Mesothelial cell of epicardium (in vitro differentiated cells): ENCODE measurements around the gene JAG2. TPM values are rescaled to one million over a fixed set of nuclear protein-coding genes. Genes with fewer than 3 reads are reported as not detected.

Source experiments
- DNase-seq, 2 experiments: peaks; one replicate each; pipeline ENCODE4 v3.0.0; 2021; ENCODE audit warnings: low spot score in 2 of 2; ENCODE audit not compliant: unreplicated experiment in 2 of 2
- H3K27ac Mint-ChIP-seq: 2 replicates; pipeline ENCODE4 v1.8.0; 2021; ENCODE audit warnings: mixed read lengths
- H3K27me3 Mint-ChIP-seq: 2 replicates; pipeline ENCODE4 v1.8.0; 2021; ENCODE audit warnings: low read depth, mixed read lengths
- H3K36me3 Mint-ChIP-seq: 2 replicates; pipeline ENCODE4 v1.8.0; 2021; ENCODE audit warnings: mixed read lengths
- H3K4me1 Mint-ChIP-seq: 2 replicates; pipeline ENCODE4 v1.8.0; 2021; ENCODE audit warnings: mixed read lengths
- H3K4me3 Mint-ChIP-seq: 2 replicates; pipeline ENCODE4 v1.8.0; 2021; ENCODE audit warnings: mild to moderate bottlenecking, moderate library complexity, mixed read lengths
- H3K9me3 Mint-ChIP-seq: 2 replicates; pipeline ENCODE4 v1.8.0; 2021; ENCODE audit warnings: mixed read lengths
- CTCF ChIP-seq: fragments of 200-600 bp; sonication (generic); IDR thresholded peaks from one replicate; pipeline ENCODE4 v1.5.0; 2021; ENCODE audit warnings: antibody characterized with exemption; ENCODE audit not compliant: unreplicated experiment
- total RNA-seq: library from RNA; stranded (reverse); gene quantifications from 3 replicates; pipeline ENCODE4 v1.2.1, GENCODE V29; 2021

The JAG2 gene
- total RNA-seq, 1 donor from 2014 or later, result 38.9 TPM

- Mint-ChIP-seq H3K9me3 (no peaks in the 10 kb centered on the region), H3K4me3 (no peak overlapping the region), H3K4me1 (no peaks in the 10 kb centered on the region), H3K27me3 (no peaks in the 10 kb centered on the region), H3K27ac (no peak overlapping the region), H3K36me3 (peaks cover 3% of the 10 kb centered on the region)
- TF ChIP-seq CTCF, result no peak
- DNase-seq, result no peak
Observed at GRCh38 chr14:105213361-105213760, 44.8 kb upstream of the JAG2 start.

GRCh38 chr14:105212541-105213300 is 44.1 kb upstream of the JAG2 start:
- no peak overlapping the region for H3K4me3 Mint-ChIP-seq
- no peak for TF ChIP-seq CTCF
- no peaks in the 10 kb centered on the region for H3K9me3 Mint-ChIP-seq
- H3K4me1 Mint-ChIP-seq, result no peaks in the 10 kb centered on the region
- H3K27ac Mint-ChIP-seq, result no peak overlapping the region
- no peaks in the 10 kb centered on the region for H3K27me3 Mint-ChIP-seq
- no peak for DNase-seq
- H3K36me3 Mint-ChIP-seq, result peaks cover 2% of the 10 kb centered on the region

GRCh38 chr14:105211758-105212089 is 43.1 kb upstream of the JAG2 start:
- TF ChIP-seq CTCF, result no peak
- Mint-ChIP-seq H3K27ac (no peak overlapping the region), H3K4me1 (no peaks in the 10 kb centered on the region), H3K27me3 (no peaks in the 10 kb centered on the region), H3K4me3 (no peak overlapping the region), H3K36me3 (peaks cover 2% of the 10 kb centered on the region), H3K9me3 (no peaks in the 10 kb centered on the region)
- DNase-seq, result no peak

GRCh38 chr14:105211086-105211757 is 42.6 kb upstream of the JAG2 start:
- no peak overlapping the region for H3K4me3 Mint-ChIP-seq
- H3K27ac Mint-ChIP-seq, result no peak overlapping the region
- DNase-seq, result no peak
- no peaks in the 10 kb centered on the region for H3K27me3 Mint-ChIP-seq
- no peak for TF ChIP-seq CTCF
- H3K9me3 Mint-ChIP-seq, result no peaks in the 10 kb centered on the region
- no peaks in the 10 kb centered on the region for H3K4me1 Mint-ChIP-seq
- peaks cover 2% of the 10 kb centered on the region for H3K36me3 Mint-ChIP-seq

- Mint-ChIP-seq H3K9me3 (no peaks in the 10 kb centered on the region), H3K36me3 (peaks cover 2% of the 10 kb centered on the region), H3K4me3 (no peak overlapping the region), H3K27me3 (no peaks in the 10 kb centered on the region), H3K4me1 (no peaks in the 10 kb centered on the region), H3K27ac (no peak overlapping the region)
- DNase-seq, result no peak
- TF ChIP-seq CTCF, result no peak
Observed at GRCh38 chr14:105210266-105211025, 41.9 kb upstream of the JAG2 start.
